NCI-H226 (cell line): ENCODE data around the gene F7.
"Not testable (repeated sequence)": the region's sequence is repeated elsewhere in the genome, so short reads cannot be mapped to it uniquely, and the experiment has no call there.

Source experiments
- DNase-seq: peaks from one replicate; pipeline ENCODE4 v3.0.0-alpha.2; 2015

Gene F7

GRCh38 chr13:113105921-113106452 lies 396 bp downstream of the F7 start:
- no peak for DNase-seq

GRCh38 chr13:113106711-113107351 lies 1.2 kb downstream of the F7 start:
- no peak for DNase-seq

- not testable (repeated sequence) for DNase-seq
These were observed 2.9 kb downstream of the F7 start for GRCh38 chr13:113108521-113108920.

- DNase-seq, result no peak
These were observed 3.8 kb downstream of the F7 start for GRCh38 chr13:113109151-113110047.

- no peak for DNase-seq
These were observed 4.7 kb downstream of the F7 start for GRCh38 chr13:113110048-113110851.

GRCh38 chr13:113110852-113111315 lies 5.3 kb downstream of the F7 start:
- DNase-seq, result no peak

GRCh38 chr13:113111821-113112220 lies 6.2 kb downstream of the F7 start:
- DNase-seq, result not testable (repeated sequence)

GRCh38 chr13:113112475-113112874 lies 6.9 kb downstream of the F7 start:
- not testable (repeated sequence) for DNase-seq

- DNase-seq, result no peak
These were observed 7.6 kb downstream of the F7 start for GRCh38 chr13:113112893-113113845.

GRCh38 chr13:113113846-113114271 lies 8.3 kb downstream of the F7 start:
- DNase-seq, result no peak

GRCh38 chr13:113114511-113115362 lies 9.1 kb downstream of the F7 start:
- DNase-seq, result no peak

- no peak for DNase-seq
These were observed 10.0 kb downstream of the F7 start for GRCh38 chr13:113115363-113116205.

GRCh38 chr13:113116206-113116800 lies 10.7 kb downstream of the F7 start:
- DNase-seq, result no peak

GRCh38 chr13:113116871-113117271 lies 11.3 kb downstream of the F7 start:
- DNase-seq, result no peak

GRCh38 chr13:113117335-113117872 lies 11.8 kb downstream of the F7 start:
- no peak for DNase-seq

- DNase-seq, result no peak
These were observed 12.3 kb downstream of the F7 start for GRCh38 chr13:113117911-113118260.

GRCh38 chr13:113118261-113119021 lies 12.8 kb downstream of the F7 start:
- DNase-seq, result no peak

GRCh38 chr13:113119166-113119821 lies 13.7 kb downstream of the F7 start:
- no peak for DNase-seq
